HepG2 (cell line): Measurements from ENCODE around the gene ANKRD39. TPM values are rescaled to one million over a fixed set of nuclear protein-coding genes. Genes with fewer than 3 reads are reported as not detected.

Experiments
- ATAC-seq: fragments of 200-7000 bp; cut with Tn5 transposase; 3 replicates; pipeline ENCODE4 v1.9.1; 2020; ENCODE audit warnings: mild to moderate bottlenecking, moderate library complexity
- BruUV-seq: library from RNA; stranded (reverse); fragments of 400-500 nt; replicated peaks from 2 replicates; lab custom pipeline; 2021; lab: Mats Ljungman, UMichigan
- CTCF ChIA-PET: fragments of 300-600 bp; formaldehyde crosslinking; extraction: SDS; loops from one replicate; lab custom pipeline; 2021; ENCODE audit warnings: low total read pairs, inconsistent platforms, low intra/inter-chr PET ratio; lab: Yijun Ruan, JAX
- POLR2A ChIA-PET: fragments of 350-600 bp; sonication (Branson Sonifier 250); formaldehyde crosslinking; loops from one replicate; lab custom pipeline; 2020; ENCODE audit warnings: antibody characterized with exemption, inconsistent platforms; lab: Yijun Ruan, JAX
- DNase-seq: peaks from one replicate; pipeline ENCODE4 v3.0.0-alpha.2; 2015; ENCODE audit warnings: low spot score
- FAIRE-seq: peaks from 3 replicates; lab custom pipeline; 2011; peaks lifted over from hg19 to GRCh38; lab: Jason Lieb, UNC
- H2AFZ ChIP-seq: one replicate; pipeline ENCODE4 v1.6.1; 2011; ENCODE audit warnings: low read length, inconsistent platforms
- H3K27ac ChIP-seq: fragments of 300-600 bp; 3 replicates; pipeline ENCODE4 v1.8.0; 2011; ENCODE audit warnings: mixed run types, mild to moderate bottlenecking, mixed read lengths, low read length, inconsistent platforms; ENCODE audit not compliant: insufficient read depth; ENCODE audit errors: extremely low read length
- H3K27me3 ChIP-seq, 2 experiments: fragments of 200-600 bp in 1 of 2; 2 replicates in 1 of 2; 3 replicates in 1 of 2; pipeline versions ENCODE4 v1.6.0 to v1.8.0; 2011; ENCODE audit warnings: low read length in 2 of 2, mild to moderate bottlenecking in 2 of 2, moderate library complexity in 2 of 2, inconsistent platforms in 1 of 2; ENCODE audit not compliant: insufficient read depth in 2 of 2, control insufficient read depth in 1 of 2
- H3K36me3 ChIP-seq, 2 experiments: fragments of 200-600 bp in 1 of 2; replicated peaks in 1 of 2; 2 replicates in 1 of 2; 3 replicates in 1 of 2; pipeline versions ENCODE4 v1.5.1 to v1.8.0; 2011; ENCODE audit warnings: low read length in 2 of 2, inconsistent platforms in 1 of 2; ENCODE audit not compliant: insufficient read depth in 2 of 2, control insufficient read depth in 1 of 2
- H3K4me1 ChIP-seq: 2 replicates; pipeline ENCODE4 v1.5.1; 2012; ENCODE audit warnings: low read length, inconsistent platforms; ENCODE audit not compliant: insufficient read depth
- H3K4me2 ChIP-seq: 2 replicates; pipeline ENCODE4 v1.6.0; 2011; ENCODE audit warnings: low read depth, low read length, inconsistent platforms
- H3K4me3 ChIP-seq, 3 experiments: fragments of 200-600 bp in 1 of 3; sonication (generic), shearing (Covaris generic) in 1 of 3; replicated peaks in 1 of 3; 2 replicates each; pipeline ENCODE4 v1.5.1; 2011 to 2016; ENCODE audit warnings: low read length in 3 of 3, inconsistent platforms in 2 of 3, low read depth in 2 of 3, mild to moderate bottlenecking in 2 of 3, control low read depth in 1 of 3, mixed read lengths in 1 of 3; ENCODE audit not compliant: insufficient read depth in 1 of 3
- H3K79me2 ChIP-seq: one replicate; pipeline ENCODE4 v1.6.1; 2011; ENCODE audit warnings: low read length, inconsistent platforms; ENCODE audit not compliant: insufficient read depth
- H3K9ac ChIP-seq: 2 replicates; pipeline ENCODE4 v1.6.0; 2011; ENCODE audit warnings: mild to moderate bottlenecking, low read depth, low read length, inconsistent platforms; ENCODE audit not compliant: insufficient read depth
- H3K9me3 ChIP-seq: 2 replicates; pipeline ENCODE4 v1.5.1; 2012; ENCODE audit warnings: mild to moderate bottlenecking, low read length
- H4K20me1 ChIP-seq: 2 replicates; pipeline ENCODE4 v1.6.0; 2011; ENCODE audit warnings: inconsistent platforms, mild to moderate bottlenecking, low read length, moderate library complexity; ENCODE audit not compliant: insufficient read depth
- GPN1 ChIP-seq: sonication (generic); formaldehyde crosslinking; IDR thresholded peaks from 2 replicates; pipeline ENCODE4 v1.5.1; 2020; ENCODE audit warnings: missing genetic modification reagents, borderline replicate concordance
- MLLT10 ChIP-seq: sonication (generic); formaldehyde crosslinking; IDR thresholded peaks from 2 replicates; pipeline ENCODE4 v1.4.0; 2020; ENCODE audit warnings: missing genetic modification reagents
- MTA1 ChIP-seq: sonication (generic); formaldehyde crosslinking; IDR thresholded peaks from 2 replicates; pipeline ENCODE4 v1.4.0; 2020; ENCODE audit warnings: missing genetic modification reagents, mild to moderate bottlenecking, borderline replicate concordance
- ZNF138 ChIP-seq: sonication (generic); formaldehyde crosslinking; IDR thresholded peaks from 2 replicates; pipeline ENCODE4 v1.5.0; 2020; ENCODE audit warnings: mild to moderate bottlenecking, low read depth, missing genetic modification reagents
- ZNF446 ChIP-seq: sonication (generic); formaldehyde crosslinking; IDR thresholded peaks from 2 replicates; pipeline ENCODE4 v1.5.0; 2020; ENCODE audit warnings: mild to moderate bottlenecking, missing genetic modification reagents
- ZNF607 ChIP-seq: sonication (generic); formaldehyde crosslinking; IDR thresholded peaks from 2 replicates; pipeline ENCODE4 v1.5.1; 2020; ENCODE audit warnings: missing genetic modification reagents, mild to moderate bottlenecking, borderline replicate concordance
- ZSCAN20 ChIP-seq: sonication (generic); formaldehyde crosslinking; IDR thresholded peaks from 2 replicates; pipeline ENCODE4 v1.4.0; 2020; ENCODE audit warnings: missing genetic modification reagents, mild to moderate bottlenecking, borderline replicate concordance
- WGBS: methylation state at CpG from one replicate; pipeline ENCODE4 v1.1.6; 2017; ENCODE audit warnings: low lambda C conversion rate; 5-methylcytosine and 5-hydroxymethylcytosine counted together
- in situ Hi-C: cut with HindIII; loops from 2 replicates; pipeline ENCODE4 v1.10.0; 2017; ENCODE audit warnings: low pct_unique_long_range_greater_than_20kb; ENCODE audit not compliant: extremely low pct_ligation_motif_present
- intact Hi-C: fragments of 100-400 bp; cut with micrococcal nuclease; formaldehyde crosslinking; loops from one replicate; pipeline ENCODE4 v1.10.0; 2022; ENCODE audit not compliant: unreplicated experiment
- polyA plus RNA-seq, 8 experiments: library from polyadenylated mRNA; depleted of rRNA in 3 of 8; stranded (reverse) in 7 of 8; unstranded in 1 of 8; fragments of >200 nt; fragmentation: Illumina TruSeq in 4 of 8; extraction: Trizol in 4 of 8; gene quantifications; 2 replicates each; pipeline versions ENCODE4 v1.2.1 to v1.2.3, GENCODE V29; 2011 to 2016; ENCODE audit warnings: low read depth in 4 of 8, missing spikeins in 1 of 8, mixed read lengths in 1 of 8; ENCODE audit not compliant: insufficient read depth in 1 of 8
- total RNA-seq, 5 experiments: library from RNA; depleted of rRNA; stranded (reverse); fragments of >200 nt; fragmentation: Illumina TruSeq; extraction: Trizol; gene quantifications; 2 replicates each; pipeline ENCODE4 v1.2.3, GENCODE V29; 2016; ENCODE audit warnings: low read depth in 1 of 5
- TF ChIP-seq, protein P1 (sequence below): sonication (generic); formaldehyde crosslinking; IDR thresholded peaks from 2 replicates; pipeline ENCODE4 v1.5.0; 2020; ENCODE audit warnings: missing genetic modification reagents
- TF ChIP-seq, protein P2 (sequence below): IDR thresholded peaks from 2 replicates; pipeline ENCODE4 v1.6.1; 2016; ENCODE audit warnings: missing genetic modification reagents, missing compliant biosample characterization

Gene ANKRD39
- total and polyA plus RNA-seq, 2 of the 13 experiments (the other 11 are each of a cell fraction or from before 2014, with no cell fraction given): 23.2 to 24.8 TPM

DNA sequence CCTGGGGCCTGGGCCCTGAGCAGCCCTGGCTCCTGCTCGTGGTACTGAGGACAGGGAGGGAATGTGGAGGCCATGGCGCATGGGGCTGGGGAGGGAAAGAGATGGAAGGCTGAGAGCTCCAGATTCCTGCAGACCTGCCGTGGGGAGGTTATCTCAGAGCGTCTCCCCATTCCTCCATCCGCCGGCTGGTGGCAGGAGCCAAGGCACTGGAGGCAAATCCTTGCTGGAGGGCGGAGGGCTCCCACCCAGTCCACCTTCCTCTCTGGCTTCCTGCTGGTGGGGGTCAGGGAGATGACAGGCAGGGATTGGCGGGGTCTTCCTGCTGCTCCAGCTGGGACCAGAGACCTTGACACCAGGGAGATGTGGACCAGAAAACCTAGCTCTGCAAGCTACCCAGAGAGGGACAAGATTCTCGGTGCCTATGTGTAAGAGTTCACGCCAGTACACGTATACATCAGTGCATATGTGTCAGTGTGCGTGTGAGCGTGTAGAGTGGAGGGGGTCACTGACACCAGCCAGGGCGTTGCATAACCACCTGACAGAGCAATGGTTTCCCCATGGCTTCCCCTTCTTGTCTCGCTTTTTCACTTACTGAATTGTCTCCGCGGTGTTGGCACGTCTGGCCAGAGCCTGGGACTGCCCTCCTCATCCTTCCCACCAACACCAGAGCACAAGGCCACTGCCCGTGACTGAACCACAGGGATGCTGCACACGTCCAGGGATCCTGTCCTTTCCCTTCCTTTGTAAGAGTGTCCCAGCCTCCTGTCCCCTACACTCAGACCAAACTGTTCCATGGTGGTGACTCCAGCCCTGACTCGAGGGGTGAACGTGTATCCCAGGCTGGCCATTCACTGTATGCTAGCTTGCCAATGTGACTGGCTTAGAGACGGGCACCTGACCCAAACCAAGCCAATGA, 27.9 kb upstream of the ANKRD39 start:
- Histone ChIP-seq H3K4me2 (no peak overlapping the region), H3K27ac (no peak overlapping the region), H3K4me1 (no peaks in the 10 kb centered on the region), H2AFZ (no peak overlapping the region), H3K79me2 (no peaks in the 10 kb centered on the region), H3K27me3 (peaks cover 31 to 84% of the 10 kb centered on the region in 2 experiments), H3K4me3 (no peak overlapping the region), H4K20me1 (no peaks in the 10 kb centered on the region; the same call in 1 of the 2 replicates), H3K9ac (no peak overlapping the region), H3K36me3 (no peaks in the 10 kb centered on the region)
- 56% methylated on average over 21 of the region's 23 CpGs for WGBS
- DNase-seq (no peak), ATAC-seq (no peak), FAIRE-seq (no peak)
- POLR2A ChIA-PET: no interaction called here
- in situ Hi-C loops (no loop called here), intact Hi-C loops (no loop called here)
- CTCF ChIA-PET: no interaction called here
- TF ChIP-seq, protein P1, sequence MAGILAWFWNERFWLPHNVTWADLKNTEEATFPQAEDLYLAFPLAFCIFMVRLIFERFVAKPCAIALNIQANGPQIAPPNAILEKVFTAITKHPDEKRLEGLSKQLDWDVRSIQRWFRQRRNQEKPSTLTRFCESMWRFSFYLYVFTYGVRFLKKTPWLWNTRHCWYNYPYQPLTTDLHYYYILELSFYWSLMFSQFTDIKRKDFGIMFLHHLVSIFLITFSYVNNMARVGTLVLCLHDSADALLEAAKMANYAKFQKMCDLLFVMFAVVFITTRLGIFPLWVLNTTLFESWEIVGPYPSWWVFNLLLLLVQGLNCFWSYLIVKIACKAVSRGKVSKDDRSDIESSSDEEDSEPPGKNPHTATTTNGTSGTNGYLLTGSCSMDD (CRISPR knock-in tag): no peak
- TF ChIP-seq MTA1 (CRISPR knock-in tag): no peak
- no peak for TF ChIP-seq ZNF138 (CRISPR knock-in tag)
- no peak for TF ChIP-seq GPN1 (CRISPR knock-in tag)
- TF ChIP-seq, protein P2, sequence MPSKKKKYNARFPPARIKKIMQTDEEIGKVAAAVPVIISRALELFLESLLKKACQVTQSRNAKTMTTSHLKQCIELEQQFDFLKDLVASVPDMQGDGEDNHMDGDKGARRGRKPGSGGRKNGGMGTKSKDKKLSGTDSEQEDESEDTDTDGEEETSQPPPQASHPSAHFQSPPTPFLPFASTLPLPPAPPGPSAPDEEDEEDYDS: no peak
- TF ChIP-seq MLLT10 (CRISPR knock-in tag): no peak
- TF ChIP-seq ZNF607: no peak
- TF ChIP-seq ZSCAN20: no peak
- no peak for TF ChIP-seq ZNF446 (CRISPR knock-in tag)
- TF ChIP-seq, all 625 proteins: peak for 0
- H3K9me3 ChIP-seq: no peaks in the 10 kb centered on the region
- no TSS peak for BruUV-seq
